ENCODE data around the gene EPHB4. TPM values are rescaled to one million over a fixed set of nuclear protein-coding genes. Genes with fewer than 3 reads are reported as not detected.
"Not testable (repeated sequence)": the region's sequence is repeated elsewhere in the genome, so short reads cannot be mapped to it uniquely, and the experiment has no call there.

Gene EPHB4
- total RNA-seq, 1 experiment from 2014 or later, result 120 TPM

GRCh38 chr7:100808354-100808875, 18.9 kb downstream of the EPHB4 start (continued):
- TF ChIP-seq ATF2 (CRISPR knock-in tag; IDR thresholded peaks at IDR 0.05; ENCODE audit: borderline replicate concordance, low read depth), result no peak
- TF ChIP-seq SMAD4 (CRISPR knock-in tag; IDR thresholded peaks at IDR 0.05), result no peak
- TF ChIP-seq TCF7 (CRISPR knock-in tag; IDR thresholded peaks at IDR 0.05; ENCODE audit: low read depth), result no peak
- no peak for TF ChIP-seq NR1H2 (CRISPR knock-in tag; IDR thresholded peaks at IDR 0.05)
- TF ChIP-seq NFYB (CRISPR knock-in tag; conservative IDR thresholded peaks at IDR 0.05; ENCODE audit: low read depth), result no peak
- no peak for TF ChIP-seq MYBL2 (CRISPR knock-in tag; IDR thresholded peaks at IDR 0.05)
- no peak for TF ChIP-seq AFF4 (CRISPR knock-in tag; IDR thresholded peaks at IDR 0.05; ENCODE audit: borderline replicate concordance)
- no peak for TF ChIP-seq FOXK1 (CRISPR knock-in tag; IDR thresholded peaks at IDR 0.05)

GRCh38 chr7:100806883-100807282, 20.4 kb downstream of the EPHB4 start:
- not testable (repeated sequence) for H3K27me3 Mint-ChIP-seq (ENCODE audit: low read depth); H3K27ac Mint-ChIP-seq; DNase-seq (ENCODE audit: low spot score); H3K9me3 Mint-ChIP-seq; H3K4me3 Mint-ChIP-seq; ATAC-seq
- POLR2A ChIA-PET, result interaction anchor here (0.6 to 1.3 kb wide), 3 partner anchors 18 to 435 kb away, joined by 3 to 7 read pairs (median 3); partner anchors contain the start of gene SLC12A9
- CTCF ChIA-PET, result interaction anchor here (1.2 to 1.5 kb wide), 3 partner anchors 17 to 45 kb away, joined by 3 to 5 read pairs (median 4); partner anchors contain the start of gene SLC12A9
- H3K36me3 Mint-ChIP-seq, result peaks cover 76% of the 10 kb centered on the region
- TF ChIP-seq GTF2I (CRISPR knock-in tag; conservative IDR thresholded peaks at IDR 0.05), result 0 out of 2 replicates have a peak, but pooled peaks have one; percentile 3
- peaks cover 10% of the 10 kb centered on the region for H3K4me1 Mint-ChIP-seq

GRCh38 chr7:100806276-100806675, 21.0 kb downstream of the EPHB4 start:
- H3K4me3 Mint-ChIP-seq, result no peak overlapping the region
- no peak for TF ChIP-seq CREM (CRISPR knock-in tag; IDR thresholded peaks at IDR 0.05)
- no peak for TF ChIP-seq JAZF1 (CRISPR knock-in tag; IDR thresholded peaks at IDR 0.05)
- no peak for TF ChIP-seq USF1 (CRISPR knock-in tag; IDR thresholded peaks at IDR 0.05)
- POLR2A ChIA-PET, result interaction anchor here (0.6 to 1.3 kb wide), 2 partner anchors 46 to 435 kb away, joined by 3 to 7 read pairs; partner anchors contain the start of gene SLC12A9
- H3K36me3 Mint-ChIP-seq, result peaks cover 73% of the 10 kb centered on the region
- no peaks in the 10 kb centered on the region for H3K9me3 Mint-ChIP-seq
- CTCF ChIA-PET, result interaction anchor here (1.2 to 8.5 kb wide), 4 partner anchors 17 to 46 kb away, joined by 3 to 131 read pairs (median 4); partner anchors contain the start of genes EPHB4 and SLC12A9
- H3K27me3 Mint-ChIP-seq (ENCODE audit: low read depth), result no peaks in the 10 kb centered on the region
- ATAC-seq (no peak), DNase-seq (ENCODE audit: low spot score) (no peak)
- peaks cover 10% of the 10 kb centered on the region for H3K4me1 Mint-ChIP-seq
- no peak overlapping the region for H3K27ac Mint-ChIP-seq

GRCh38 chr7:100804681-100805431, 22.5 kb downstream of the EPHB4 start:
- POLR2A ChIA-PET, result interaction anchor here (1.5 kb wide), 1 partner anchor 70 kb away, joined by 4 read pairs; the partner anchor contains the start of gene SRRT
- peaks cover 63% of the 10 kb centered on the region for H3K36me3 Mint-ChIP-seq
- TF ChIP-seq ZNF317 (CRISPR knock-in tag; IDR thresholded peaks at IDR 0.05; ENCODE audit: borderline replicate concordance, low read depth) (no peak), ZNF423 (CRISPR knock-in tag; IDR thresholded peaks at IDR 0.05) (no peak), CDX4 (CRISPR knock-in tag; IDR thresholded peaks at IDR 0.05; ENCODE audit: borderline replicate concordance) (no peak), HMGXB4 (CRISPR knock-in tag; IDR thresholded peaks at IDR 0.05) (no peak), GTF2I (CRISPR knock-in tag; conservative IDR thresholded peaks at IDR 0.05) (no peak), HMGA2 (CRISPR knock-in tag; IDR thresholded peaks at IDR 0.05) (no peak), NR2C2 (CRISPR knock-in tag; IDR thresholded peaks at IDR 0.05) (no peak), RELA (CRISPR knock-in tag; IDR thresholded peaks at IDR 0.05; ENCODE audit: borderline replicate concordance) (no peak), FOXJ3 (CRISPR knock-in tag; IDR thresholded peaks at IDR 0.05; ENCODE audit: borderline replicate concordance) (no peak)

More at GRCh38 chr7:100804681-100805431, 22.5 kb downstream of the EPHB4 start:
- no peaks in the 10 kb centered on the region for H3K27me3 Mint-ChIP-seq (ENCODE audit: low read depth)
- DNase-seq (ENCODE audit: low spot score) (no peak), ATAC-seq (no peak)
- H3K4me1 Mint-ChIP-seq, result peaks cover 19% of the 10 kb centered on the region
- H3K4me3 Mint-ChIP-seq, result no peak overlapping the region
- peak overlapping the region; percentile 53; the same call in 1 of the 2 replicates for H3K27ac Mint-ChIP-seq
- CTCF ChIA-PET, result interaction anchor here (1.0 to 8.5 kb wide), 3 partner anchors 23 to 171 kb away, joined by 3 to 131 read pairs (median 3); partner anchors contain the start of genes EPHB4 and SLC12A9
- H3K9me3 Mint-ChIP-seq, result no peaks in the 10 kb centered on the region
